HG02763 (cell line): ENCODE results near the gene HIGD1C.
"Not testable (repeated sequence)": the region's sequence is repeated elsewhere in the genome, so short reads cannot be mapped to it uniquely, and the experiment has no call there.

Experiments
- ATAC-seq: cut with Tn5 transposase; IDR thresholded peaks from one replicate; pipeline ENCODE4 v1.9.1; 2021; ENCODE audit warnings: mild to moderate bottlenecking, moderate library complexity; ENCODE audit not compliant: unreplicated experiment

HIGD1C gene

GRCh38 chr12:50952510-50952909, at the start of gene HIGD1C:
Gene HIGD1C, plus strand, starts transcription at chr12:50952544. Its CDS starts 1,455 bp downstream, at chr12:50953999.
- no peak for ATAC-seq

GRCh38 chr12:50908479-50908878, 43.9 kb upstream of the HIGD1C start:
- not testable (repeated sequence) for ATAC-seq

- ATAC-seq: not testable (repeated sequence)
These were observed 40.0 kb upstream of the HIGD1C start for GRCh38 chr12:50912361-50912760.

GRCh38 chr12:50913224-50913623, 39.1 kb upstream of the HIGD1C start:
- ATAC-seq: no peak

- no peak for ATAC-seq
These were observed 37.4 kb upstream of the HIGD1C start for GRCh38 chr12:50914872-50915484.

- ATAC-seq: no peak
These were observed 36.1 kb upstream of the HIGD1C start for GRCh38 chr12:50916292-50916691.

- ATAC-seq: no peak
These were observed 33.6 kb upstream of the HIGD1C start for GRCh38 chr12:50918584-50919316.

- ATAC-seq: no peak
These were observed 29.5 kb upstream of the HIGD1C start for GRCh38 chr12:50922820-50923219.

- ATAC-seq: no peak
These were observed 28.8 kb upstream of the HIGD1C start for GRCh38 chr12:50923361-50924130.

GRCh38 chr12:50924131-50924438, 28.3 kb upstream of the HIGD1C start:
- no peak for ATAC-seq

GRCh38 chr12:50924439-50925341, 27.7 kb upstream of the HIGD1C start:
- peak; percentile 84 for ATAC-seq

GRCh38 chr12:50925342-50925651, 27.0 kb upstream of the HIGD1C start:
- ATAC-seq: no peak

- ATAC-seq: no peak
These were observed 26.4 kb upstream of the HIGD1C start for GRCh38 chr12:50925920-50926319.

GRCh38 chr12:50926415-50926814, 25.9 kb upstream of the HIGD1C start:
- no peak for ATAC-seq

- not testable (repeated sequence) for ATAC-seq
These were observed 25.4 kb upstream of the HIGD1C start for GRCh38 chr12:50926932-50927331.

GRCh38 chr12:50927356-50927755, 25.0 kb upstream of the HIGD1C start:
- no peak for ATAC-seq

- no peak for ATAC-seq
These were observed 24.5 kb upstream of the HIGD1C start for GRCh38 chr12:50927766-50928224.

GRCh38 chr12:50928392-50928791, 24.0 kb upstream of the HIGD1C start:
- no peak for ATAC-seq

- ATAC-seq: no peak
These were observed 22.5 kb upstream of the HIGD1C start for GRCh38 chr12:50929831-50930230.

- ATAC-seq: not testable (repeated sequence)
These were observed 21.9 kb upstream of the HIGD1C start for GRCh38 chr12:50930477-50930876.

GRCh38 chr12:50932787-50933280, 19.5 kb upstream of the HIGD1C start:
- ATAC-seq: no peak
